ENCODE measurements around the gene OR1I1.

DNA sequence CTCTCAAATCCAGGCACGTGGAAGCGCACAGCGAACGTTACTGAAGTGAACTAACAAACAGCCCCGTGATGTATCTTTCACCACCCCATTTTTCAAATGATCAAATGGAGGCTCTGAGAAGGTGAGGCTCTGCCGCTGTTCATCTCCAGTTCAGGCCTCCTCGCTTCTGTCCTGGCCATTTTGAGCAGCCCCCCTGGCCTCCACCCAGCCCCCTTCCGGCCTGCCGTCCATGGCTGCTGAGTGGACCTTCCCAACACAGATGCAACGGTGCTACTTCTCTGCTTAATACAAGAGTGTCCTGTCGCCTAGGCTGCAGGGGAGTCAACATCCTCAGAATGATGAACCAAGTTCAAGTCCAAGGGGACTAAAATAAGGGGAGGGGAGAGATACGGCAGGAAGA is 34.8 kb downstream of the OR1I1 start:
- TF ChIP-seq CTCF (IDR thresholded peaks at IDR 0.05) (no peak), POLR2A (IDR thresholded peaks at IDR 0.05) (no peak)

Measured in lower leg skin (tissue), 3 donors.